Trophoblast cell (in vitro differentiated cells and primary cell): ENCODE measurements around the gene PLA2G4D.
A peak's percentile ranks its signal among the peaks of the same experiment; 100 is the strongest.

ENCODE experiments used
- DNase-seq, 2 donors: peaks; one replicate each; pipeline ENCODE4 v3.0.0-alpha.2; 2016
- H2AFZ ChIP-seq: 2 replicates; pipeline ENCODE4 v1.6.1; 2013; ENCODE audit warnings: low read length, moderate library complexity, mild to moderate bottlenecking; ENCODE audit not compliant: insufficient read depth, poor library complexity
- H2AK5ac ChIP-seq: 2 replicates; pipeline ENCODE4 v1.6.1; 2013; ENCODE audit warnings: mild to moderate bottlenecking, low read length
- H2BK120ac ChIP-seq: 2 replicates; pipeline ENCODE4 v1.6.1; 2013; ENCODE audit warnings: low read length, mild to moderate bottlenecking, moderate library complexity; ENCODE audit not compliant: insufficient read depth, poor library complexity
- H2BK12ac ChIP-seq: 2 replicates; pipeline ENCODE4 v1.6.1; 2013; ENCODE audit warnings: mild to moderate bottlenecking, low read length, moderate library complexity
- H2BK5ac ChIP-seq: 2 replicates; pipeline ENCODE4 v1.6.1; 2013; ENCODE audit warnings: low read length, low read depth, moderate library complexity, mild to moderate bottlenecking; ENCODE audit not compliant: poor library complexity
- H3K14ac ChIP-seq: 2 replicates; pipeline ENCODE4 v1.6.1; 2013; ENCODE audit warnings: mild to moderate bottlenecking, low read length
- H3K18ac ChIP-seq: 2 replicates; pipeline ENCODE4 v1.6.1; 2013; ENCODE audit warnings: mild to moderate bottlenecking, low read length
- H3K23ac ChIP-seq: 2 replicates; pipeline ENCODE4 v1.6.1; 2013; ENCODE audit warnings: low read length
- H3K27ac ChIP-seq: 2 replicates; pipeline ENCODE4 v1.5.1; 2013; ENCODE audit warnings: low read depth, mild to moderate bottlenecking, inconsistent platforms, low read length, moderate library complexity
- H3K27me3 ChIP-seq: 2 replicates; pipeline ENCODE4 v1.6.1; 2013; ENCODE audit warnings: inconsistent platforms, mild to moderate bottlenecking, low read length, moderate library complexity; ENCODE audit not compliant: insufficient read depth
- H3K36me3 ChIP-seq, 2 experiments: 1 replicate in 1 of 2; 2 replicates in 1 of 2; pipeline ENCODE4 v1.6.1; 2013; ENCODE audit warnings: low read length in 2 of 2, mild to moderate bottlenecking in 2 of 2, moderate library complexity in 1 of 2; ENCODE audit not compliant: insufficient read depth in 2 of 2, control insufficient read depth in 1 of 2
- H3K4ac ChIP-seq: 2 replicates; pipeline ENCODE4 v1.6.1; 2013; ENCODE audit warnings: low read depth, mild to moderate bottlenecking, low read length, moderate library complexity
- H3K4me1 ChIP-seq, 2 experiments: 1 replicate in 1 of 2; 2 replicates in 1 of 2; pipeline ENCODE4 v1.6.1; 2013; ENCODE audit warnings: low read length in 2 of 2, mild to moderate bottlenecking in 2 of 2, moderate library complexity in 1 of 2; ENCODE audit not compliant: insufficient read depth in 2 of 2, control insufficient read depth in 1 of 2
- H3K4me2 ChIP-seq: 2 replicates; pipeline ENCODE4 v1.6.1; 2013; ENCODE audit warnings: inconsistent platforms, mild to moderate bottlenecking, low read length, moderate library complexity
- H3K4me3 ChIP-seq: 2 replicates; pipeline ENCODE4 v1.5.1; 2013; ENCODE audit warnings: mild to moderate bottlenecking, low read depth, low read length, inconsistent platforms
- H3K79me1 ChIP-seq: one replicate; pipeline ENCODE4 v1.6.1; 2013; ENCODE audit warnings: low read length
- H3K79me2 ChIP-seq: 2 replicates; pipeline ENCODE4 v1.6.1; 2013; ENCODE audit warnings: low read length, mild to moderate bottlenecking; ENCODE audit not compliant: control insufficient read depth, insufficient read depth, poor library complexity
- H3K9ac ChIP-seq: 2 replicates; pipeline ENCODE4 v1.6.1; 2013; ENCODE audit warnings: mild to moderate bottlenecking, low read length
- H3K9me3 ChIP-seq: 2 replicates; pipeline ENCODE4 v1.6.1; 2013; ENCODE audit warnings: low read depth, mild to moderate bottlenecking, control low read depth, inconsistent platforms, low read length; ENCODE audit not compliant: insufficient read depth
- H4K12ac ChIP-seq: 2 replicates; pipeline ENCODE4 v1.6.1; 2013; ENCODE audit warnings: low read depth, mild to moderate bottlenecking, low read length, moderate library complexity
- H4K8ac ChIP-seq: 2 replicates; pipeline ENCODE4 v1.6.1; 2013; ENCODE audit warnings: low read depth, mild to moderate bottlenecking, low read length, moderate library complexity
- H4K91ac ChIP-seq: one replicate; pipeline ENCODE4 v1.6.1; 2013; ENCODE audit warnings: low read depth, mild to moderate bottlenecking, low read length, moderate library complexity
- WGBS: extraction: QIAGEN DNeasy Blood & Tissue Kit; methylation state at CpG from one replicate; pipeline ENCODE4 v1.1.7; 2013; ENCODE audit warnings: missing lambda C conversion rate; ENCODE audit not compliant: insufficient read length, insufficient coverage; ENCODE audit errors: extremely low coverage; 5-methylcytosine and 5-hydroxymethylcytosine counted together

The PLA2G4D gene

DNA sequence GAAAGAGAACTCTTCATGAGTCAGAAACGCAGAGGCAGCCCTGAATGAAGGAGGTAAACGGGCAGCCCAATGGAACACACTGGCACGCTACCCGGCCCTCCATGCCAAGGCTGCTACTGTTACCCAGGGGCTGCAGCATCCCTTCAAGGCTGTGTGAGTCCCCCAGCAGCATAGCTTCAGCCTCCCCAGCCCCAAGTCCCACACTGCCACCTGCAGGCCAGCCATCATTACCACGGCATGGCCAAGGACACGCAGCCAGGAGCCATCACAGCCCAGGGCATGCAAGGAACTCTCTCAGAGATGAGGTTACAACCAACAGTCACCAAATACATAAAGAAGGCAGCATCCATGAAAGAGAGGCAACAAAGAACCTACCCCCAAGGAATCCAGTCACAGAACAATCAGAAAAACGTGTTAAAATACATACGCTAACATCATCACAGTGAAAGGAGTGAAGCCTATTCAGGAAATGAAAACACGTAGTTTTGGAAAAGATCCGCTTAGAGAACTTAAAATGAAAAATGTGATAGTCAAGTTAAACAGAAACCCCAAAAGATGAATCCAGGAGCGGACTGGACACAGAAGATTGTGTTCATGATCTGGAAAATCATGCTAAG lies 39.6 kb upstream of the PLA2G4D start:
- no CpG with 5 or more reads among the region's 11 CpGs for WGBS

DNA sequence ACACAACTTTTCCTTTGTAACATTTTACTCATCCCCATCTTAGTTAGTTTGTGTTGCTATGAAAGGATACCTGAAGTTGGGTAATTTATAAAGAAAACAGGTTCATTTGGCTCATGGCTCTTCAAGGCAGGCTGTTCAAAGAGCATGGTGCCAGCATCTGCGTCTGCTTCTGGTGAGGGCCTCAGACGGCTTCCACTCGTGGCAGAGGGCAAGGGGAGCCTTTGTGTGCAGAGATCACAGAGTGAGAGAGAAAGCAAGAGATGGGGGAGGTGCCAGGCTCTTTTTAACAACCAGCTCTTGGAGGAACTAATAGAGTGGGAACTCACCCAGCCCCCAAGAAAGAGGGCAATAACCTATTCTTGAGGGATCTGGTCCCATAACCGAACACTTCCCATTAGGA lies 39.0 kb upstream of the PLA2G4D start:
- Histone ChIP-seq H3K27me3 (no peaks in the 10 kb centered on the region), H3K79me1 (no peaks in the 10 kb centered on the region), H3K4me3 (no peak overlapping the region), H2BK5ac (no peak overlapping the region), H3K79me2 (no peaks in the 10 kb centered on the region), H3K9ac (no peak overlapping the region), H4K91ac (no peak overlapping the region), H3K18ac (no peak overlapping the region), H2AFZ (no peak overlapping the region), H4K12ac (no peak overlapping the region), H3K4me2 (no peak overlapping the region), H3K36me3 (no peaks in the 10 kb centered on the region), H2BK120ac (no peak overlapping the region), H3K4ac (no peak overlapping the region), H2BK12ac (no peak overlapping the region), H3K14ac (no peak overlapping the region), H3K9me3 (no peaks in the 10 kb centered on the region), H4K8ac (no peak overlapping the region), H3K27ac (no peak overlapping the region), H3K4me1 (no peaks in the 10 kb centered on the region), H3K23ac (no peak overlapping the region), H2AK5ac (no peak overlapping the region)
- no peak for DNase-seq
- WGBS: no CpG with 5 or more reads among the region's 4 CpGs

More for the DNA sequence above, 39.6 kb upstream of the PLA2G4D start:
- H4K8ac ChIP-seq: no peak overlapping the region
- H4K12ac ChIP-seq: no peak overlapping the region
- no peak overlapping the region for H3K14ac ChIP-seq
- H3K4ac ChIP-seq: no peak overlapping the region
- H2BK12ac ChIP-seq: no peak overlapping the region
- H2BK120ac ChIP-seq: no peak overlapping the region
- H3K27ac ChIP-seq: no peak overlapping the region
- H3K9ac ChIP-seq: no peak overlapping the region
- no peaks in the 10 kb centered on the region for H3K4me1 ChIP-seq
- no peaks in the 10 kb centered on the region for H3K9me3 ChIP-seq
- H3K27me3 ChIP-seq: no peaks in the 10 kb centered on the region
- no peaks in the 10 kb centered on the region for H3K36me3 ChIP-seq
- no peaks in the 10 kb centered on the region for H3K79me2 ChIP-seq
- H3K23ac ChIP-seq: no peak overlapping the region
- H4K91ac ChIP-seq: no peak overlapping the region
- DNase-seq: peak; percentile 27 to 64
- no peaks in the 10 kb centered on the region for H3K79me1 ChIP-seq
- H2BK5ac ChIP-seq: no peak overlapping the region
- no peak overlapping the region for H2AFZ ChIP-seq
- H3K4me3 ChIP-seq: no peak overlapping the region
- no peak overlapping the region for H3K18ac ChIP-seq
- H3K4me2 ChIP-seq: no peak overlapping the region
- H2AK5ac ChIP-seq: no peak overlapping the region

DNA sequence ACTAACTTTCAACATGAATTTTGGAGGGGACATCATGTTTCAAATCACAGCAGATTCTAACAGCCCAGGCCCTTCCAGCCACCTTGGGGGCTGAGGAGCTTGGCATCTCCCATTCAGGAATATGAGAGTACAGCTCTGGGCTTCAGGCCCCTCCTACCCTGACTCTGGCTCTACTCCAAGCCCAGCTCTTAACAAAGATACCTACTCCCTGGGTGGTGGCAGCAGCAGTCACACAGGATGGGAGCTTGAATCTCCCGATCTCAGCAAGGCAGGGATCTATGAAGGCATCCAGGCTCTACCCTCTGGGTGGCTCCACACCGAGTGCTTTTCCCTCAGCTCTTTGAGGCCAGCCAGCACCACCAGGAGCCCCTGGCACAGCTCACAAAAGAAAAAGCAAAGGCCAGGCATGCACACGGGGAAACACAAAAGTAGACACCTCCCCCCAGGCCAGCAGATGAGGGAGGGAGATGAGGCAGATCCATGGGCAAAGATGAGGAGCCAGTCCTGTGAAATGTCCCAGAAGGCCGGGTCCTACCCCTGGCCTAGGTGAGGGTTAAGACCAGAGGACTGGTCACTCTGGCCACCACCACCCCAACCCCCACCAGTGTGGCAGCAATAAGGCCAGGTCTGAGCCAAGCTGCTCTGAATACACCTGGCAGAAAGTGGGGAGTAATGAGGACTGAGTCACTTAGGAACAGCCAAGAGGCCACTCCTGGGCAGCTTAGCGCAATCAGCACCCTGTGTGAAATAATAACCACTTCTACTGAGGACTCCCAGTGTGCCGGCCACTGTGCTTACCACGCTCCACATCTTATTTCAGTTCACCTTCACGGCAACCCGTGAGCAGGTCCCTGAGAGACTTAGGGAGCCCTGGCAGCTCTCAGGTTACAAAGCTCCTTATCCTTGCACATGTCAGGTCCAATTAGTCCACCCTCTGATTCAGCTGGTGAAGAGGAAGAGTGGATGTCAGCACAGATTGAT lies 37.8 kb upstream of the PLA2G4D start:
- Histone ChIP-seq H3K4me3 (no peak overlapping the region), H2AFZ (no peak overlapping the region), H4K8ac (no peak overlapping the region), H3K23ac (no peak overlapping the region), H3K14ac (no peak overlapping the region), H3K18ac (no peak overlapping the region), H2BK5ac (no peak overlapping the region), H3K4me2 (no peak overlapping the region), H3K36me3 (no peaks in the 10 kb centered on the region), H3K9ac (peak overlapping the region; percentile 52), H2BK12ac (no peak overlapping the region), H3K79me1 (no peaks in the 10 kb centered on the region), H3K27me3 (no peaks in the 10 kb centered on the region), H2AK5ac (no peak overlapping the region), H3K79me2 (no peaks in the 10 kb centered on the region), H4K12ac (no peak overlapping the region), H3K4ac (no peak overlapping the region), H3K9me3 (no peaks in the 10 kb centered on the region), H4K91ac (no peak overlapping the region), H3K4me1 (no peaks in the 10 kb centered on the region), H2BK120ac (no peak overlapping the region), H3K27ac (no peak overlapping the region)
- no peak for DNase-seq
- WGBS: no CpG with 5 or more reads among the region's 9 CpGs

DNA sequence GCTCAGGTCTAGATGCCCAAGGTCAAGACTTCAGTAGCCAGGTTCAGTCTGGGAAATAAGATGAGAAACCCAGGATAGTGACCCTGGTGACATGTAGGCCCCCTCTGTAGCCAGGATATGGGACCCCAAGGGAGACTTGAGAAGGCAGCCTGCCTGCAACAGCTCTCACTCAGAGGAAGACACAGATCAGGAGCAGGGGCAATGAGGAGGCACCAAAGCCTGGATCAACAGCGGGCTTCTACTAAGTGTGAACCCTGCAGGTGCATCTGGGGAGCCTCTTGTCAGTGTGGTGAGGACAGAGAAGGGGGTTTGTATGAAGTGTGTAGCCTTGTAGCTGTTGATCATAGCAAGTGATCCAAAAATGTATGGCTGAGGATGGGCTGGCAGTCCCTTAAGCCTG lies 36.6 kb upstream of the PLA2G4D start:
- Histone ChIP-seq H3K18ac (no peak overlapping the region), H4K91ac (no peak overlapping the region), H3K79me2 (no peaks in the 10 kb centered on the region), H2AFZ (no peak overlapping the region), H3K36me3 (no peaks in the 10 kb centered on the region), H3K23ac (no peak overlapping the region), H3K4me2 (no peak overlapping the region), H3K9me3 (no peaks in the 10 kb centered on the region), H3K4me3 (no peak overlapping the region), H2BK120ac (no peak overlapping the region), H3K9ac (no peak overlapping the region), H3K4ac (no peak overlapping the region), H2BK5ac (no peak overlapping the region), H4K12ac (no peak overlapping the region), H4K8ac (no peak overlapping the region), H3K27me3 (no peaks in the 10 kb centered on the region), H3K14ac (no peak overlapping the region), H3K27ac (no peak overlapping the region), H3K4me1 (no peaks in the 10 kb centered on the region), H3K79me1 (no peaks in the 10 kb centered on the region), H2BK12ac (no peak overlapping the region), H2AK5ac (no peak overlapping the region)
- no peak for DNase-seq
- no CpG with 5 or more reads among the region's 1 CpG for WGBS
